GM19372 (cell line): ENCODE results near the gene RHOA.
A peak's percentile ranks its signal among the peaks of the same experiment; 100 is the strongest.

Experiments used
- ATAC-seq: cut with Tn5 transposase; IDR thresholded peaks from one replicate; pipeline ENCODE4 v1.9.1; 2021; ENCODE audit warnings: mild to moderate bottlenecking, low read depth, moderate library complexity; ENCODE audit not compliant: unreplicated experiment

RHOA gene

DNA sequence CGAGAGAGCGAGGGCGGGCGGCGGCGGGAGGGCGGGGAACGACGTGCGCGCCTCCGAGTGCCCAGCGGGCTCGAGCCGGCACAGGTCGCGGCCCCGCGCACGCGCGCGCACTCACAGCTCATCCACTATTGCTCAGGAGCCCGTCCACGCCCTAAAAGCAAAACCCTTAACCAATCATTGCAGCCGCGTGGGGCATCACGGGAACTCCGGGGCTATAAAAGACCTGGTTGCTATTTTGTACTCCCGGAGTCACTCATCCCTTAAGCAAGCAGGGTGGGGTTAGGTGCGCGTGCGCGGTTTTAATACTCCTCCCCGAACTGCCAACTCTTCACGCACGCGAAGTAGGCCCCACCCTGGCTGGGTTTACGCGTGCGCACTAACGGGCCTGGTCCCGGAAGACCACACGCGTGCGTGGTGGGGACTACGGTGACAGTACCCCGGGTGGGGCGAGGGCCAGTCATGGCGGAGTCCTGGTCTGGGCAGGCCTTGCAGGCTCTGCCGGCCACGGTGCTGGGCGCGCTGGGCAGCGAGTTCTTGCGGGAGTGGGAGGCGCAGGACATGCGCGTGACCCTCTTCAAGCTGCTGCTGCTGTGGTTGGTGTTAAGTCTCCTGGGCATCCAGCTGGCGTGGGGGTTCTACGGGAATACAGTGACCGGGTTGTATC lies at the start of gene RHOA, which contains the start of gene TCTA:
RHOA (minus strand) TSS at position 9 of the 664 bp plus-strand sequence. CDS start 36,387 bp downstream, outside the sequence.
TCTA (plus strand) TSS at position 456 of the 664 bp plus-strand sequence; CDS start at position 460, 4 bp downstream.
- ATAC-seq = peak; percentile 75

DNA sequence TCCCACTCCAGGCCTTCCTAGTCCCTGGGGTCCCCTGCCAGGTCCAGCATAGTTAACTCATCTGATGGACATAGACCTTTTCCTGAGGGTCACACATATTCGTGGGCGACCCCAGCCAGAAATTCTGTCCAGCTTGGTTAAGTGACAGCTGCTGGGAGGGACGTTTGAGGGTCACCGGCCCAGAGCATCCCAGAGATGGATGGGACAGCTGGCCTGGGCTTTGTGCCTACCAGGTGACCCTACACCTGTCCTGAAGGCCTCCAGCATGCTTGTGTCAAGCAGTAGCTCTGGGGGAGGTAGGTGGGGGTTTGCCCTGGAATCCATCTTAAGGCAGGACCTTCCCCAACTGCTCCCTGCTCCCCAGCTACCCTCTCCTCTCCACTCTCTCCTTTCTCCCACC lies 49.2 kb upstream of the RHOA start:
- ATAC-seq = no peak

GRCh38 chr3:49460188-49460890 lies 48.6 kb upstream of the RHOA start:
- ATAC-seq = no peak

DNA sequence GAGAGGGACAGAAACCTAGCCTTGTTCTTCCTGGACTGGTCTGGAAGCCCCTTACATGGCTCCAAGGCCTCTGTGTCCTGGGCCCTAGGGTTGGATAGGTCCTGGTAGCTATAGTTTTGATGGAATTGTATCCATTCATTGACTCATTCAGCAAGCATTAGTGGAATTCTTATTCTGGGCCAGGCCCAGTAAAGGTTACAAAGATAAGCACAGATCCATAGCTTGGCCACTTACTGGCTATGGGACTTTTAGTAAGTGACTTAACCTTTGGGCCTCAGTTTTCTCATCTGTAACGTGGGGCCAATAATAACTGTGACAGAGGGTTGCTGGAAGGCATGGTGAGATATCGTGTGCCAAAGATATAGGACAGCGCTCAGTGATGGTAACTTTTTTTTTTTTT lies 44.7 kb upstream of the RHOA start:
- no peak for ATAC-seq

DNA sequence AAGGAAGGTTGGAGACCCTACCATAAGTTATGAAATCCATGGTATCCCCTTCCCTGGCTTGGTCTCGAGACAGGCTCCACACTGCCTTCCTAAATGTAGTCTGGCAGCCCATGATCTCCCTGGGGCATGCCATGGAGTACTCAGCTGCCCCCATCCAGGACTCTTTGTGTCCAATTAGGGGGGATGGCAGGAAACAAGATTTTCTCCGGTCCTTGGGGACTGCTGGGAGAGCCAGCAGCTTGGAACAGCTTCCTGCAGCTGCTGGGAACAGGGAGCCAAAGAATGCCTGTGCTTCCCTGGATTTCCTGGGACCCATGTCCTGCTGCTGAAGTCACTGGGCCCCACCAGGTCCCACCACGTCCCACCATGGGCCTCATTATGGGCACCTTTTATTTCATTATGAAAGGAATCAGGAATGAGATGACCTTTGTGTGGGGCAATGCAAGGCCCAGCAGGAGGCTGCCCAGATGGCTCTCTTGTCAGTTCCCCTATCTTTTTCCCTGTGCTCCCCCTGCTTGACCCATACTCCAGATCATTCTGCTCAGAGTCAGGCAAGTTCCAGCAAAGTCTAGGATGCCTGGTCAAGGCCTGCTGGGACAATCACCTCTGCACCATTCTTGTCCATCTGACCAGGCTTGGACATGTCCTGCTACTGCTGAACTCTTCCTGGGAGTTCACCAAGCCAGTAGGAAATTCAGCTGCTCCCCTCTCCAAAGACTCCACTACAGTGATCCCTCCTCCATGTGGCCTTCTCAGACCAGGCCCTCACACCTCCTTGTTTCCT lies 43.3 kb upstream of the RHOA start:
- ATAC-seq = no peak

- ATAC-seq = no peak
Observed at GRCh38 chr3:49454458-49454857, 42.7 kb upstream of the RHOA start.

GRCh38 chr3:49453621-49454020 lies 41.8 kb upstream of the RHOA start:
- no peak for ATAC-seq

- ATAC-seq = no peak
Observed at GRCh38 chr3:49445391-49445790, 33.6 kb upstream of the RHOA start.

- ATAC-seq = no peak
Observed at GRCh38 chr3:49434731-49435130, 23.0 kb upstream of the RHOA start.

GRCh38 chr3:49428752-49429080 lies 16.9 kb upstream of the RHOA start:
- ATAC-seq = peak; percentile 8

DNA sequence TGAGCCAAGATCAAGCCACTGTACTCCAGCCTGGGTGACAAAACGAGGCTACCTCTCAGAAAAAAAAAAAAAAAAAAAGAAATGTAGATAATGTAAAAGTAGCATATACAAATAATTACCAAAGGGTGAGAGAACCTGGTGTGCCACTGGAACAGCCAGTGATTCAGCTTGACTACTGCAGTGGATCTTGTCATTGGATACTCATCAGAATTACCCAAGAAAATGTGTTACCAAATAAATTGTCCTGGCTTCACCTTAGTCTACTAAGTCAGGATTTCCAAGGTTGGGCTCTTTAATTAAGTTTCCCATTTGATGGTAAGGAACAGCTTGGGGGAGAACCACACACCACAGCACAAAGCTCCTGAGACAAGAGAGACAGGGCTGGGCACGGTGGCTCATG lies 15.8 kb upstream of the RHOA start:
- ATAC-seq = no peak

- ATAC-seq = no peak
Observed at GRCh38 chr3:49424816-49425215, 13.0 kb upstream of the RHOA start.

DNA sequence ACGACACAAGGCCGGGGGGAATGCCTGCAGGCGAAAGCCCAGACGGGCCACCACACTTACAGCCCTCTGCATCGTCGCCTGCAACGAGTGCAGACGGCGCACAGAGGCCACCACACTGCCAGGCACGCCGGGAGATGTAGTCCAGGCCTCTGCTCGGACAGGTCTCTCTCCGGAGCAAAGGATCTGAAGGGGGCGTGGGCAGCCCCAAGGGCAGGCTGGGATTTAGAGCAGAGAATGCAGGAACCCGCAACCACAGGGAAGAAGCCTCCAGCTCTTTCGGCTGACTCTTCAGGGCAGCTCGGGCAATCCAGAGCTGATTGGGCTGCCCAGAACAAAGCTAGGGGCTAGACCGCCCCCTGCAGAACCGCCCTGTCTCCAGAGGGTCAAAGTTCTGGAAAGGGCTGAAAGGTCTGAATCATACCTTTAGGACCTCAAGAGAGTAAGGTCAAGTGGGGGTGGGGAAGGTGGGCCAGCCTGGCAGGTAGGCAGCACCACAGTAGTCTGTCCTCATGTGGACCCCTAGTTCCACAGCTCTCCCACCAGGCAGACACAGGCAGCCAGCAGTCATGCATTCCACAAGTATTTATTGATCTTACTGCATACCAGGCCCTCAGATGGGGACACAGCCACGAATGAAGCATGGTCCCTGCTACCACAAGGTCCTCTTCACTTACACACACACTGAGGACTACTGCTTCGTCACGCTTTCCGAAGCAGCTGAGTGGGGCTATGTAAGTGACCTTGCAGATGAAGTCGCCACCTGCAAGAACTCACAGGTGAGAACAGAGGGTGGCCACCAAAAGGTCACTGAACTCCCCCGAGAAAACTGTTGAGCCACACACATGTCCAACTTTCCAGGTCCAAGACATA lies 10.8 kb upstream of the RHOA start, which contains the start of gene AMT:
AMT (minus strand) TSS at position 95 of the 870 bp plus-strand sequence; CDS start at position 72, 23 bp downstream.
- ATAC-seq = no peak

DNA sequence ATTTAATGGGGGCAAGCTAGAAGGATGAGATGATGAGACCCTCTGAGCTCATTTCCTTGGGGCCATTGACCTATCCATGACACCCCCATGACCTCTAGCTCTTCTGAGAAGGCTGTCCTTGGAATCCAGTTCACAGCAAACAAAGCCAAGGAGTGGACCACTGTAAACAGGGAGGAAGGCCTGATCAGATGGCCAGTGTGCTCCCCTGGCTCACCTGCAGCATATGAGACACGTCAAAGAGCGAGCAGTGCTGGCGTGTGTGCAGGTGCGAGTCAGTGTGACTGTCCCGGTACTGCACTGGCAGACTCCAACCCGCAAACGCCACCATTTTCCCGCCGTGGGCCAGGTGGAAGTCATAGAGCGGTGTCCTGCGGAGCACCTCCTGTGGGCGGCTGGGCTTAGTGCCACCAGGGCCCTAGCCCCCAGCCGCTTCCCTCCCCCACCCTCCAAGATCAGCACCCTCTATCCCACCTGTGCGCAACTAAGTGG lies 10.2 kb upstream of the RHOA start:
- no peak for ATAC-seq

DNA sequence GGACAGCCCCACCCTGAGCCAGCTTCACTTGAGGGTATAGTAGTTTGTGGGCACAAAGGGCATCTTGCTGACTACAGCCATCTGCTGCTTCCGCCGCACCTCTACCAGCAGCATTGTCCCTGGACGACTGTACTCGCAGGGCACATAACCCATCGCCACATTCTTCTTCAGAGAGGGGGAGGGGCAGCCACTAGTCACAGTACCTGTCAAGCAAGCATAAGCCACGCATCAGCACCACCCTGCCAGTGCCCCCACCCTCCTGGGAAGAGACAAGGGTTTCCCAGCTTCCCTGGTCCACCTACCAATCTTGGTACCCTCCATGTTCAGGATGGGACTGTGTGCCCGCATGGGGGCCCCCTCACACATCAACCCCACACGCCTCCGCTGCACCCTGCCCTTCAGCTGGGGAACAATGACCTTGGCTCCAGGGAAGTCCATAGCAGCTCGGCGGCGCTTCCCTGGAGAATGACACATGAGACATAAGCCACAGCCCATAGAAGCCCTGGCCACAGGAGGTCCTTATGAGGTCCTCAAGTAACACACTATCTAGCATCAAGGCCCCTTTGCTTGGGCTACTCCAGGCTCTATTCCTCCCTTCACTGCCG lies 5.8 kb upstream of the RHOA start:
- ATAC-seq = no peak

GRCh38 chr3:49416867-49417266 lies 5.1 kb upstream of the RHOA start:
- no peak for ATAC-seq

DNA sequence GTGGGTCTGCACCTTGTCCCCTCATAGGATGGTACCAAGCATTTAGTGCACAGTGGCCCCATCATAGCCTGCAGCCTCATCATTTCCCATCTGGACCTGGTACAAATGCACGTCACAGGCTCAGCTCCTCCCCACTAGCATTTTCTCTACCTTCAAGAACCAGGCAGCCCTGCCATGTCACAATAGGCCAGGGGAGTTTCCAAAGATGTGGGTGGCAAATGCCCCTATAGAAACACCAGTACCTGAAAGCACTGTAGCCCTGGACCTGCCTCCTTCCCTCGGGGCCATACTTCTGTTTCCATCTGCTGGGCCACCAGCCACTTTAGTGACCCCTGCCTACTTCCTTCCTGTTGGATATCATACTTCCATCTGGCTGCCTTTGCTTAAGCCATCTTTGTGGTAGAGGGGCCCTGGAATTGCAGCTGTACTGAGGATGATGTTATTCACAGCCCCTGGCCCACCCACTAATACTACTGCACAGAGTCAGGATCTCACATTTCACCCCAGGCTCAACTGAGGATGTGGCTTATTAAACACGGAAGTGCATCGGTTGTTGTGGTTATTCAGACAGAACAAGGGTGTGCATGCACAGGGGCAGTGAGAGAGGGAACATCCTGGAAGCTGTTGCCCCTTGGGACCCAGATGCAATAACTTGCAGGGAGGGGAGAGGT lies 4.3 kb upstream of the RHOA start:
- ATAC-seq = no peak

DNA sequence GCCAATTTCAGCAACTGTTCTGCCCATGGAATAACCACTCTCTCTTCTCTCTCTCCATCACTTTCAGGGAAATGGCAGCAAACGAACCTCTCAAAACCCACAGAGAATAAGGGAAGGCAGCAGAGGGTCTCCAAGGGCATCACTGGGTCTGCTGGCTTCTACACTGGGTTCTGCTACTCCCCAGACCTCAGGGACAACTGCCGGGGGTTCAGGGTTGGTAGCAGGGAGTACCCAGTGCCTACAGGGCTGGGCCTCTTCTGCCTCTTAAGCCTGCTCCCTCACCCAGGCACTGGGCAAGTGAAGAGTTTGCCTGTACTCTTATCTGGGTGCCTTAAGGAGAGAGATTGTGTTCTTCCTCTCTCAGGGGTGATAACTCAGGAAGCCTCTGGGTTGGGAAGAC lies 3.0 kb upstream of the RHOA start:
- no peak for ATAC-seq

- no peak for ATAC-seq
Observed at GRCh38 chr3:49413338-49413734, 1.6 kb upstream of the RHOA start.
